HG03457 (cell line): ENCODE results near the gene PTPRN2.
"Not testable (repeated sequence)": the region's sequence is repeated elsewhere in the genome, so short reads cannot be mapped to it uniquely, and the experiment has no call there.

Experiments used
- ATAC-seq: cut with Tn5 transposase; IDR thresholded peaks from one replicate; pipeline ENCODE4 v1.9.1; 2021; ENCODE audit warnings: moderate number of reproducible peaks; ENCODE audit not compliant: unreplicated experiment

The PTPRN2 gene

GRCh38 chr7:157895520-157896375, 691.9 kb downstream of the PTPRN2 start:
- ATAC-seq = no peak

GRCh38 chr7:157895098-157895497, 692.5 kb downstream of the PTPRN2 start:
- ATAC-seq = not testable (repeated sequence)

GRCh38 chr7:157893535-157894044, 694.0 kb downstream of the PTPRN2 start:
- ATAC-seq = no peak

- no peak for ATAC-seq
Observed at GRCh38 chr7:157892751-157893523, 694.7 kb downstream of the PTPRN2 start.

- ATAC-seq = no peak
Observed at GRCh38 chr7:157890921-157891401, 696.7 kb downstream of the PTPRN2 start.

- no peak for ATAC-seq
Observed at GRCh38 chr7:157889480-157889879, 698.1 kb downstream of the PTPRN2 start.

GRCh38 chr7:157888579-157888978, 699.0 kb downstream of the PTPRN2 start:
- ATAC-seq = no peak

GRCh38 chr7:157887400-157887799, 700.2 kb downstream of the PTPRN2 start:
- no peak for ATAC-seq

GRCh38 chr7:157886711-157887110, 700.9 kb downstream of the PTPRN2 start:
- ATAC-seq = no peak

- ATAC-seq = no peak
Observed at GRCh38 chr7:157886266-157886665, 701.4 kb downstream of the PTPRN2 start.

- ATAC-seq = no peak
Observed at GRCh38 chr7:157885140-157885539, 702.5 kb downstream of the PTPRN2 start.

- no peak for ATAC-seq
Observed at GRCh38 chr7:157884461-157885062, 703.1 kb downstream of the PTPRN2 start.

- ATAC-seq = no peak
Observed at GRCh38 chr7:157881048-157881771, 706.4 kb downstream of the PTPRN2 start.

GRCh38 chr7:157879391-157879790, 708.2 kb downstream of the PTPRN2 start:
- ATAC-seq = no peak

- ATAC-seq = no peak
Observed at GRCh38 chr7:157877298-157878090, 710.1 kb downstream of the PTPRN2 start.

- ATAC-seq = no peak
Observed at GRCh38 chr7:157876469-157877285, 710.9 kb downstream of the PTPRN2 start.

GRCh38 chr7:157875230-157876179, 712.1 kb downstream of the PTPRN2 start:
- ATAC-seq = no peak

- ATAC-seq = no peak
Observed at GRCh38 chr7:157874870-157875229, 712.8 kb downstream of the PTPRN2 start.
